Caco-2 (cell line): ENCODE results near the gene DCAF11. TPM values are rescaled to one million over a fixed set of nuclear protein-coding genes. Genes with fewer than 3 reads are reported as not detected.
A peak's percentile ranks its signal among the peaks of the same experiment; 100 is the strongest.

Source experiments
- BruUV-seq: library from RNA; stranded (reverse); fragments of 400-500 nt; replicated peaks from 2 replicates; lab custom pipeline; 2021; lab: Mats Ljungman, UMichigan
- CTCF ChIA-PET: fragments of 300-600 bp; sonication (Branson Sonifier 250); formaldehyde crosslinking; loops from one replicate; lab custom pipeline; 2022; ENCODE audit warnings: antibody characterized with exemption; lab: Charles Lee
- POLR2A ChIA-PET: fragments of 300-600 bp; sonication (Branson Sonifier 250); formaldehyde crosslinking; loops from one replicate; lab custom pipeline; 2022; ENCODE audit warnings: antibody characterized with exemption; lab: Charles Lee
- DNase-seq, 2 experiments: peaks; one replicate each; pipeline versions ENCODE4 v3.0.0 to v3.0.0-alpha.2; 2020 to 2022
- H3K27me3 ChIP-seq: replicated peaks from 2 replicates; pipeline ENCODE4 v1.6.0; 2011; ENCODE audit warnings: low read length; ENCODE audit not compliant: control insufficient read depth, insufficient read depth
- H3K36me3 ChIP-seq: 2 replicates; pipeline ENCODE4 v1.5.1; 2011; ENCODE audit warnings: low read length; ENCODE audit not compliant: control insufficient read depth, insufficient read depth
- H3K4me1 ChIP-seq: fragments of 250-450 bp; sonication (Bioruptor Pico); 2 replicates; pipeline ENCODE4 v1.5.1; 2020; ENCODE audit warnings: mild to moderate bottlenecking
- H3K4me3 ChIP-seq: 2 replicates; pipeline ENCODE4 v1.5.1; 2011; ENCODE audit warnings: low read depth, mild to moderate bottlenecking, control low read depth, low read length
- H3K9me3 ChIP-seq: fragments of 250-450 bp; sonication (Bioruptor Pico); 2 replicates; pipeline ENCODE4 v1.5.1; 2020; ENCODE audit warnings: mild to moderate bottlenecking, moderate library complexity
- H3K27ac Mint-ChIP-seq: one replicate; pipeline ENCODE4 v1.8.0; 2022; ENCODE audit warnings: mixed read lengths; ENCODE audit not compliant: unreplicated experiment
- H3K27me3 Mint-ChIP-seq: one replicate; pipeline ENCODE4 v1.8.0; 2022; ENCODE audit warnings: mixed read lengths; ENCODE audit not compliant: insufficient read depth, unreplicated experiment
- H3K36me3 Mint-ChIP-seq: one replicate; pipeline ENCODE4 v1.8.0; 2022; ENCODE audit warnings: mild to moderate bottlenecking, mixed read lengths; ENCODE audit not compliant: insufficient read depth, unreplicated experiment
- H3K4me1 Mint-ChIP-seq: one replicate; pipeline ENCODE4 v1.8.0; 2022; ENCODE audit warnings: low read depth, mixed read lengths; ENCODE audit not compliant: unreplicated experiment
- H3K4me3 Mint-ChIP-seq: one replicate; pipeline ENCODE4 v1.8.0; 2022; ENCODE audit warnings: mild to moderate bottlenecking, moderate library complexity, mixed read lengths; ENCODE audit not compliant: unreplicated experiment
- H3K9me3 Mint-ChIP-seq: one replicate; pipeline ENCODE4 v1.8.0; 2022; ENCODE audit warnings: mixed read lengths; ENCODE audit not compliant: unreplicated experiment
- CTCF ChIP-seq, 2 experiments: fragments of 200-600 bp in 1 of 2; IDR thresholded peaks; 1 replicate in 1 of 2; 2 replicates in 1 of 2; pipeline versions ENCODE4 v1.5.1 to v1.8.0; 2011 to 2022; ENCODE audit warnings: antibody characterized with exemption in 1 of 2, control low read depth in 1 of 2, inconsistent platforms in 1 of 2, low read depth in 1 of 2, low read length in 1 of 2, mild to moderate bottlenecking in 1 of 2, moderate library complexity in 1 of 2; ENCODE audit not compliant: insufficient read depth in 1 of 2, severe bottlenecking in 1 of 2, unreplicated experiment in 1 of 2
- intact Hi-C: fragments of 100-400 bp; cut with micrococcal nuclease; formaldehyde crosslinking; loops from one replicate; pipeline ENCODE4 v1.10.0; 2022; ENCODE audit not compliant: unreplicated experiment
- total RNA-seq: library from RNA; stranded (reverse); gene quantifications from 2 replicates; pipeline ENCODE4 v1.2.3, GENCODE V29; 2022

Gene DCAF11
- total RNA-seq, 1 experiment from 2014 or later: 65.9 TPM

- TF ChIP-seq CTCF (IDR thresholded peaks at IDR 0.05; ENCODE audit: insufficient read depth in 1 of 2, low read depth in 1 of 2, low read length in 1 of 2, severe bottlenecking in 1 of 2, unreplicated experiment in 1 of 2): no peak
- H3K36me3 Mint-ChIP-seq: peaks cover 60% of the 10 kb centered on the region
- H3K9me3 Mint-ChIP-seq: no peaks in the 10 kb centered on the region
- H3K4me1 ChIP-seq: peaks cover 6% of the 10 kb centered on the region
- DNase-seq: no peak
- no peaks in the 10 kb centered on the region for H3K27me3 ChIP-seq
- peak overlapping the region; percentile 92 for H3K4me3 Mint-ChIP-seq
- H3K9me3 ChIP-seq: no peaks in the 10 kb centered on the region
- TSS peak; percentile 53 for BruUV-seq
- intact Hi-C loops: loop anchor here (1.0 kb wide), 2 partner anchors 12 to 13 kb away; partner anchors contain the start of genes IRF9 and PSME1
- H3K4me3 ChIP-seq: peak overlapping the region; percentile 95
- no peaks in the 10 kb centered on the region for H3K27me3 Mint-ChIP-seq
- peaks cover 14% of the 10 kb centered on the region for H3K4me1 Mint-ChIP-seq
- peak overlapping the region; percentile 65 for H3K27ac Mint-ChIP-seq
- POLR2A ChIA-PET: interaction anchor here (0.7 to 2.8 kb wide), 4 partner anchors 11 to 33 kb away, joined by 4 to 46 read pairs (median 18); partner anchors contain the start of genes DCAF11, IRF9, NRL and PSME1
- H3K36me3 ChIP-seq: peaks cover 5% of the 10 kb centered on the region; the same call in 1 of the 2 replicates
- CTCF ChIA-PET: interaction anchor here (1.6 to 4.1 kb wide), 2 partner anchors 13 to 54 kb away, joined by 6 to 47 read pairs; partner anchors contain the start of genes IRF9 and PCK2
Measured at GRCh38 chr14:24147761-24148428, 33.3 kb downstream of the DCAF11 start.

- CTCF ChIA-PET: interaction anchor here (1.3 to 4.1 kb wide), 2 partner anchors 12 kb away, joined by 5 to 47 read pairs; partner anchors contain the start of gene IRF9
- no peaks in the 10 kb centered on the region for H3K27me3 Mint-ChIP-seq
- no peak overlapping the region for H3K27ac Mint-ChIP-seq
- POLR2A ChIA-PET: interaction anchor here (0.5 to 1.2 kb wide), 2 partner anchors 36 to 714 kb away, joined by 4 to 6 read pairs; no protein-coding TSS in a partner anchor
- intact Hi-C loops: no loop called here
- BruUV-seq: no TSS peak
- no peaks in the 10 kb centered on the region for H3K9me3 ChIP-seq
- H3K4me1 ChIP-seq: peaks cover 6% of the 10 kb centered on the region
- H3K4me3 ChIP-seq: no peak overlapping the region
- H3K4me1 Mint-ChIP-seq: peaks cover 8% of the 10 kb centered on the region
- TF ChIP-seq CTCF (IDR thresholded peaks at IDR 0.05; ENCODE audit: insufficient read depth in 1 of 2, low read depth in 1 of 2, low read length in 1 of 2, severe bottlenecking in 1 of 2, unreplicated experiment in 1 of 2): no peak
- peaks cover 62% of the 10 kb centered on the region for H3K36me3 Mint-ChIP-seq
- no peaks in the 10 kb centered on the region for H3K9me3 Mint-ChIP-seq
- H3K27me3 ChIP-seq: no peaks in the 10 kb centered on the region
- H3K4me3 Mint-ChIP-seq: no peak overlapping the region
- DNase-seq: no peak
- peaks cover 5% of the 10 kb centered on the region; the same call in 1 of the 2 replicates for H3K36me3 ChIP-seq
Measured at GRCh38 chr14:24149302-24149969, 34.9 kb downstream of the DCAF11 start.

- CTCF ChIA-PET: interaction anchor here (1.3 kb wide), 1 partner anchor 11 kb away, joined by 5 read pairs; the partner anchor contains the start of gene IRF9
- Mint-ChIP-seq H3K27ac (no peak overlapping the region), H3K27me3 (no peaks in the 10 kb centered on the region), H3K4me3 (no peak overlapping the region), H3K4me1 (peaks cover 8% of the 10 kb centered on the region), H3K36me3 (peaks cover 62% of the 10 kb centered on the region), H3K9me3 (no peaks in the 10 kb centered on the region)
- no peak overlapping the region for H3K4me3 ChIP-seq
- peaks cover 4% of the 10 kb centered on the region; the same call in 1 of the 2 replicates for H3K36me3 ChIP-seq
- H3K27me3 ChIP-seq: no peaks in the 10 kb centered on the region
- no peaks in the 10 kb centered on the region for H3K9me3 ChIP-seq
- POLR2A ChIA-PET: interaction anchor here (0.5 to 1.2 kb wide), 2 partner anchors 36 to 714 kb away, joined by 4 to 6 read pairs; no protein-coding TSS in a partner anchor
- intact Hi-C loops: no loop called here
- peaks cover 6% of the 10 kb centered on the region for H3K4me1 ChIP-seq
- BruUV-seq: no TSS peak
- TF ChIP-seq CTCF (IDR thresholded peaks at IDR 0.05; ENCODE audit: insufficient read depth in 1 of 2, low read depth in 1 of 2, low read length in 1 of 2, severe bottlenecking in 1 of 2, unreplicated experiment in 1 of 2): no peak
- DNase-seq: no peak
Measured at GRCh38 chr14:24150061-24150460, 35.5 kb downstream of the DCAF11 start.
